Right lobe of liver (tissue), 6 donors: ENCODE data around the gene TRIM31. TPM values are rescaled to one million over a fixed set of nuclear protein-coding genes. Genes with fewer than 3 reads are reported as not detected.

Experiments used
- ATAC-seq, 4 donors: fragments of 200-7000 bp; cut with Tn5 transposase; one replicate each; pipeline ENCODE4 v1.9.1; 2020; ENCODE audit warnings: mild to moderate bottlenecking in 4 of 4, moderate library complexity in 4 of 4
- DNase-seq, 3 donors: peaks; one replicate each; pipeline ENCODE4 v3.0.0-alpha.2; 2020
- H3K27ac ChIP-seq, 3 donors: fragments of 200-600 bp; one replicate each; pipeline ENCODE4 v1.8.0; 2022
- H3K27me3 ChIP-seq, 2 donors: fragments of 200-600 bp; one replicate each; pipeline ENCODE4 v1.8.0; 2022
- H3K36me3 ChIP-seq, 4 donors: fragments of 200-600 bp; sonication (generic) in 1 of 4; one replicate each; pipeline versions ENCODE4 v1.5.1 to v1.8.0; 2017 to 2022; ENCODE audit warnings: control low read depth in 1 of 4
- H3K4me1 ChIP-seq, 4 donors: fragments of 200-600 bp; sonication (generic) in 1 of 4; one replicate each; pipeline versions ENCODE4 v1.5.1 to v1.8.0; 2017 to 2022; ENCODE audit warnings: control low read depth in 1 of 4
- H3K4me3 ChIP-seq, 3 donors: fragments of 200-600 bp; one replicate each; pipeline ENCODE4 v1.8.0; 2022
- H3K9me3 ChIP-seq, 4 donors: fragments of 200-600 bp; sonication (generic) in 1 of 4; one replicate each; pipeline versions ENCODE4 v1.5.1 to v1.8.0; 2017 to 2022; ENCODE audit warnings: control low read depth in 1 of 4
- POLR2A ChIP-seq: fragments of 450-650 bp; IDR thresholded peaks from one replicate; pipeline ENCODE4 v1.6.1; 2017; ENCODE audit warnings: antibody characterized with exemption, mild to moderate bottlenecking
- WGBS: methylation state at CpG from one replicate; pipeline ENCODE4 v1.1.6; 2018; ENCODE audit warnings: low coverage, low lambda C conversion rate; ENCODE audit not compliant: insufficient coverage; ENCODE audit errors: missing lambda C conversion rate; 5-methylcytosine and 5-hydroxymethylcytosine counted together
- intact Hi-C, 2 donors: fragments of 100-400 bp; cut with DNase I; formaldehyde crosslinking; loops; one replicate each; pipeline versions ENCODE4 v1.11.2 to v1.14.1; 2022
- total RNA-seq, 6 experiments: library from RNA; depleted of rRNA in 2 of 6; stranded (reverse); fragments of >200 nt in 2 of 6; fragmentation: NEBNext Ultra II Directional in 3 of 6; extraction: Animal tissue kit (Norgen Biotek cat#: 25700) in 3 of 6; gene quantifications; one replicate each; pipeline versions ENCODE4 v1.1.0 to v1.2.4, GENCODE V29; 2016 to 2023
- TF ChIP-seq, protein P1 (sequence below), 4 donors: fragments of 200-600 bp in 3 of 4; fragments of 450-650 bp in 1 of 4; IDR thresholded peaks; one replicate each; pipeline versions ENCODE4 v1.5.1 to v1.8.0; 2016 to 2022; ENCODE audit warnings: antibody characterized with exemption in 4 of 4, mild to moderate bottlenecking in 2 of 4
- donor health status: DM: no; HTN: yes; CAD: no.
- donor health status: DM: no; HTN: no; CAD: no.
- donor health status: DM: no; HTN: no; CAD: no.
- donor health status: DM: no; HTN: yes; CAD: no.
- donor health status: DM: no; HTN: yes; CAD: no.

The TRIM31 gene
- total RNA-seq, 6 experiments from 2014 or later: 0.32 to 5.1 (median 0.60) TPM

- WGBS: 95% methylated on average over 15 of the region's 17 CpGs
- no peak for DNase-seq
- ATAC-seq: no peak
- intact Hi-C loops: loop anchor here in 1 of 2 donors (10.0 kb wide), 1 partner anchor 55 kb away; no protein-coding TSS in a partner anchor
- H3K36me3 ChIP-seq: no peaks in the 10 kb centered on the region
- TF ChIP-seq, protein P1, sequence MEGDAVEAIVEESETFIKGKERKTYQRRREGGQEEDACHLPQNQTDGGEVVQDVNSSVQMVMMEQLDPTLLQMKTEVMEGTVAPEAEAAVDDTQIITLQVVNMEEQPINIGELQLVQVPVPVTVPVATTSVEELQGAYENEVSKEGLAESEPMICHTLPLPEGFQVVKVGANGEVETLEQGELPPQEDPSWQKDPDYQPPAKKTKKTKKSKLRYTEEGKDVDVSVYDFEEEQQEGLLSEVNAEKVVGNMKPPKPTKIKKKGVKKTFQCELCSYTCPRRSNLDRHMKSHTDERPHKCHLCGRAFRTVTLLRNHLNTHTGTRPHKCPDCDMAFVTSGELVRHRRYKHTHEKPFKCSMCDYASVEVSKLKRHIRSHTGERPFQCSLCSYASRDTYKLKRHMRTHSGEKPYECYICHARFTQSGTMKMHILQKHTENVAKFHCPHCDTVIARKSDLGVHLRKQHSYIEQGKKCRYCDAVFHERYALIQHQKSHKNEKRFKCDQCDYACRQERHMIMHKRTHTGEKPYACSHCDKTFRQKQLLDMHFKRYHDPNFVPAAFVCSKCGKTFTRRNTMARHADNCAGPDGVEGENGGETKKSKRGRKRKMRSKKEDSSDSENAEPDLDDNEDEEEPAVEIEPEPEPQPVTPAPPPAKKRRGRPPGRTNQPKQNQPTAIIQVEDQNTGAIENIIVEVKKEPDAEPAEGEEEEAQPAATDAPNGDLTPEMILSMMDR (IDR thresholded peaks at IDR 0.05): no peak
- TF ChIP-seq POLR2A: no peak
- H3K4me1 ChIP-seq: no peaks in the 10 kb centered on the region
- no peak overlapping the region for H3K27ac ChIP-seq
- no peak overlapping the region for H3K4me3 ChIP-seq
- H3K9me3 ChIP-seq: no peaks in the 10 kb centered on the region
- H3K27me3 ChIP-seq: no peaks in the 10 kb centered on the region
These were observed 47.3 kb upstream of the TRIM31 start for GRCh38 chr6:30160008-30160784.

- Histone ChIP-seq H3K27ac (no peak overlapping the region), H3K36me3 (no peaks in the 10 kb centered on the region), H3K4me1 (no peaks in the 10 kb centered on the region), H3K4me3 (no peak overlapping the region), H3K9me3 (no peaks in the 10 kb centered on the region), H3K27me3 (no peaks in the 10 kb centered on the region)
- DNase-seq: no peak
- 20% methylated on average over 1 of the region's 3 CpGs for WGBS
- no peak for ATAC-seq
- no peak for TF ChIP-seq POLR2A
- TF ChIP-seq, protein P1 (IDR thresholded peaks at IDR 0.05): no peak
- intact Hi-C loops: no loop called here
These were observed 45.7 kb upstream of the TRIM31 start for GRCh38 chr6:30158475-30159040.

- TF ChIP-seq, protein P1 (IDR thresholded peaks at IDR 0.05): no peak
- TF ChIP-seq POLR2A: no peak
- WGBS: 75% methylated on average over 1 of the region's 2 CpGs
- ATAC-seq (no peak), DNase-seq (no peak)
- Histone ChIP-seq H3K4me1 (no peaks in the 10 kb centered on the region), H3K27me3 (no peaks in the 10 kb centered on the region), H3K9me3 (no peaks in the 10 kb centered on the region), H3K4me3 (no peak overlapping the region), H3K36me3 (no peaks in the 10 kb centered on the region), H3K27ac (no peak overlapping the region)
- intact Hi-C loops: no loop called here
These were observed 45.1 kb upstream of the TRIM31 start for GRCh38 chr6:30157999-30158398.

- Histone ChIP-seq H3K9me3 (no peaks in the 10 kb centered on the region), H3K4me3 (no peak overlapping the region), H3K27ac (no peak overlapping the region), H3K27me3 (no peaks in the 10 kb centered on the region), H3K36me3 (no peaks in the 10 kb centered on the region), H3K4me1 (no peaks in the 10 kb centered on the region)
- ATAC-seq (no peak), DNase-seq (no peak)
- intact Hi-C loops: no loop called here
- no peak for TF ChIP-seq POLR2A
- TF ChIP-seq, protein P1 (IDR thresholded peaks at IDR 0.05): no peak
These were observed 44.7 kb upstream of the TRIM31 start for GRCh38 chr6:30157581-30157980.
